OCI-LY1 (cell line): ENCODE data around the gene COL20A1.

ENCODE experiments used
- H2AFZ ChIP-seq: fragments of 200-600 bp; sonication (generic), shearing (Covaris generic); 2 replicates; pipeline ENCODE4 v1.6.0; 2014; ENCODE audit warnings: antibody characterized with exemption, mild to moderate bottlenecking, low read length
- H3F3A ChIP-seq: fragments of 200-600 bp; sonication (generic), shearing (Covaris generic); 2 replicates; pipeline ENCODE4 v1.6.0; 2014; ENCODE audit warnings: mild to moderate bottlenecking, antibody characterized with exemption, low read length, moderate library complexity; ENCODE audit not compliant: insufficient read depth
- H3K27ac ChIP-seq: fragments of 200-600 bp; sonication (generic); 2 replicates; pipeline ENCODE4 v1.5.1; 2014; ENCODE audit warnings: low read length, mixed run types, mild to moderate bottlenecking, low read depth; ENCODE audit not compliant: poor library complexity, severe bottlenecking
- H3K27me3 ChIP-seq: fragments of 200-600 bp; sonication (generic); 2 replicates; pipeline ENCODE4 v1.6.0; 2014; ENCODE audit warnings: antibody characterized with exemption, mild to moderate bottlenecking, low read length, moderate library complexity; ENCODE audit not compliant: insufficient read depth
- H3K36me3 ChIP-seq: fragments of 200-600 bp; sonication (generic); 2 replicates; pipeline ENCODE4 v1.6.1; 2014; ENCODE audit warnings: mild to moderate bottlenecking, antibody characterized with exemption, low read length, moderate library complexity, mixed read lengths; ENCODE audit not compliant: insufficient read depth
- H3K4me1 ChIP-seq: fragments of 200-600 bp; sonication (generic); 2 replicates; pipeline ENCODE4 v1.5.1; 2014; ENCODE audit warnings: mild to moderate bottlenecking, low read length, moderate library complexity; ENCODE audit not compliant: insufficient read depth, severe bottlenecking
- H3K4me2 ChIP-seq: fragments of 200-600 bp; sonication (generic), shearing (Covaris generic); 2 replicates; pipeline ENCODE4 v1.6.1; 2014; ENCODE audit warnings: low read length
- H3K4me3 ChIP-seq: fragments of 200-600 bp; sonication (generic); 2 replicates; pipeline ENCODE4 v1.5.1; 2014; ENCODE audit warnings: low read length, low read depth, mild to moderate bottlenecking, mixed read lengths; ENCODE audit not compliant: poor library complexity, severe bottlenecking
- H3K79me2 ChIP-seq: fragments of 200-600 bp; shearing (Covaris generic); 2 replicates; pipeline ENCODE4 v1.6.1; 2016; ENCODE audit warnings: mixed run types, low read length, mixed read lengths; ENCODE audit not compliant: insufficient read depth
- H3K9ac ChIP-seq: fragments of 200-600 bp; sonication (generic), shearing (Covaris generic); 2 replicates; pipeline ENCODE4 v1.6.1; 2014; ENCODE audit warnings: mild to moderate bottlenecking, low read length, mixed read lengths
- H3K9me2 ChIP-seq: fragments of 200-600 bp; sonication (generic), shearing (Covaris generic); 2 replicates; pipeline ENCODE4 v1.6.1; 2014; ENCODE audit warnings: low read depth, mild to moderate bottlenecking, low read length, mixed read lengths
- H3K9me3 ChIP-seq: fragments of 200-600 bp; shearing (Covaris generic); 2 replicates; pipeline ENCODE4 v1.6.1; 2014; ENCODE audit warnings: low read length, mixed read lengths
- H4K20me1 ChIP-seq: fragments of 200-600 bp; sonication (generic), shearing (Covaris generic); 2 replicates; pipeline ENCODE4 v1.6.0; 2016; ENCODE audit warnings: mild to moderate bottlenecking, low read length; ENCODE audit not compliant: insufficient read depth
- EZH2 ChIP-seq: fragments of 200-600 bp; sonication (generic), shearing (Covaris generic); IDR thresholded peaks from 2 replicates; pipeline ENCODE4 v1.8.0; 2017; ENCODE audit warnings: borderline replicate concordance, mixed run types, mild to moderate bottlenecking, antibody characterized with exemption, low read length, moderate library complexity, mixed read lengths
- TF ChIP-seq, protein P1 (sequence below): fragments of 200-600 bp; sonication (generic), shearing (Covaris generic); IDR thresholded peaks from 2 replicates; pipeline ENCODE4 v1.5.1; 2017; ENCODE audit warnings: mild to moderate bottlenecking, antibody characterized with exemption, low read length, moderate library complexity, mixed read lengths

The COL20A1 gene

DNA sequence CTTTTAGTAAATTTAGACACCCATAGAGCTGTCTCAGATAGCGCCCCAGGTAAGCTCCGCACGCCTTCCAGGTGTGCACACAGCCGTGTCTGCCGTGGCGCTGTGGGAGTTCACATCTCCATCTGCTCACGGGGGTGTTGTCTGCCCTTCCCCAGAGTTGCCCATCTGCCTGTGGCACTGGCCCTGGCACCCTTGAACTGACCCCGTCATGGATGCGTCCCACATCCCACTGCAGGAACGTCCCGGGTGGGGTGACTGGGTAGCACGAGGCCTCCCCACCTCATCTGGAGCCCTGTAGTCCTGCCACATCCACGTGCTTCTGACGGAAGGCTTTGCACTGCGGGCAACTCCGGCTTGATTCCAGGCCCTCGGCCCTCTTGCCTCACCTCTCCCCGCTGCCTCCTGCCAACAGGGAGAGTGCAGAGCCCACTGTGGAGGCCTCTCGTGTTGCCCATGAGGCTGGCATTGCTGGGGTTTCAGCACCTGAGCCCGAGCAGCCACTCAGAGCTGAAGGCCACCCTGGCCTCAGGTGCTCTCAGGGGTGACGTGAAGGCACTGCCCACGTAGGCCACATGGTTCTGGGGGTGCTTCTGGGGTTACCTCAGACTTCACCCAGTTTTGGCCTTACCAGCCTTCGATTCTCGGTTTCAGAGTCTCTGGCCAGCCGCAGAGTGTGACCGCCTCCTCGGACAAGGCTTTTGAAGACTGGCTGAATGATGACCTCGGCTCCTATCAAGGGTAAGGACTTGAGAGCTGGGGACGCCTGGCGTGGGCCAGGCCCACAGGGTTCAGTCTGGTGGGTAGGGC is 15.3 kb upstream of the COL20A1 start:
- TF ChIP-seq, protein P1, sequence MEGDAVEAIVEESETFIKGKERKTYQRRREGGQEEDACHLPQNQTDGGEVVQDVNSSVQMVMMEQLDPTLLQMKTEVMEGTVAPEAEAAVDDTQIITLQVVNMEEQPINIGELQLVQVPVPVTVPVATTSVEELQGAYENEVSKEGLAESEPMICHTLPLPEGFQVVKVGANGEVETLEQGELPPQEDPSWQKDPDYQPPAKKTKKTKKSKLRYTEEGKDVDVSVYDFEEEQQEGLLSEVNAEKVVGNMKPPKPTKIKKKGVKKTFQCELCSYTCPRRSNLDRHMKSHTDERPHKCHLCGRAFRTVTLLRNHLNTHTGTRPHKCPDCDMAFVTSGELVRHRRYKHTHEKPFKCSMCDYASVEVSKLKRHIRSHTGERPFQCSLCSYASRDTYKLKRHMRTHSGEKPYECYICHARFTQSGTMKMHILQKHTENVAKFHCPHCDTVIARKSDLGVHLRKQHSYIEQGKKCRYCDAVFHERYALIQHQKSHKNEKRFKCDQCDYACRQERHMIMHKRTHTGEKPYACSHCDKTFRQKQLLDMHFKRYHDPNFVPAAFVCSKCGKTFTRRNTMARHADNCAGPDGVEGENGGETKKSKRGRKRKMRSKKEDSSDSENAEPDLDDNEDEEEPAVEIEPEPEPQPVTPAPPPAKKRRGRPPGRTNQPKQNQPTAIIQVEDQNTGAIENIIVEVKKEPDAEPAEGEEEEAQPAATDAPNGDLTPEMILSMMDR: no peak
- TF ChIP-seq EZH2: no peak
- no peak overlapping the region for H3K9ac ChIP-seq
- H3K9me2 ChIP-seq: no peaks in the 10 kb centered on the region
- no peak overlapping the region for H3K4me3 ChIP-seq
- H3F3A ChIP-seq: no peaks in the 10 kb centered on the region
- peaks cover 36% of the 10 kb centered on the region for H3K36me3 ChIP-seq
- no peaks in the 10 kb centered on the region for H4K20me1 ChIP-seq
- no peaks in the 10 kb centered on the region for H3K27me3 ChIP-seq
- peaks cover 9% of the 10 kb centered on the region for H3K4me1 ChIP-seq
- H3K4me2 ChIP-seq: no peak overlapping the region
- no peak overlapping the region for H2AFZ ChIP-seq
- no peak overlapping the region for H3K27ac ChIP-seq
- H3K9me3 ChIP-seq: no peaks in the 10 kb centered on the region
- peaks cover 17% of the 10 kb centered on the region for H3K79me2 ChIP-seq

DNA sequence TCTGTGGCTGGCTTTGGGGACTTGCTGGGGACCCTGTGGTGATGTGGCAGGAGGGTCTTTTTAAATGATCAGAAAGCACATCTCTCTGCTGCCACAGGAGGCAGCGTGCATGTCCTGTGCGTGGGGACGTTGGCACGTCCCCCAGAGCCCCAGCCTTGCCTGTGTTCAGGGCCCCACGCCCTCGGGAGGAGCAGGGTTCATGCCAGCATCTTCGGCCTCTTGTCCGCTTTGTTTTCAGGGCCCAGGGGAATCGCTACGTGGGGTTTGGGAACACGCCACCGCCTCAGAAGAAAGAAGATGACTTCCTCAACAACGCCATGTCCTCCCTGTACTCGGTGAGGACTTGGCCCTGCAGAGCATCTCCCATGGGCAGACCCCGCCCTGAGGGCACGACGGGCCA is 14.3 kb upstream of the COL20A1 start:
- Histone ChIP-seq H3K27me3 (no peaks in the 10 kb centered on the region), H3F3A (no peaks in the 10 kb centered on the region), H3K9ac (no peak overlapping the region), H3K9me3 (no peaks in the 10 kb centered on the region), H3K36me3 (peaks cover 40% of the 10 kb centered on the region), H3K79me2 (peaks cover 9% of the 10 kb centered on the region), H3K4me1 (peaks cover 4% of the 10 kb centered on the region), H4K20me1 (no peaks in the 10 kb centered on the region), H3K4me2 (no peak overlapping the region), H2AFZ (no peak overlapping the region), H3K9me2 (no peaks in the 10 kb centered on the region), H3K27ac (no peak overlapping the region), H3K4me3 (no peak overlapping the region)
- TF ChIP-seq, protein P1: no peak
- TF ChIP-seq EZH2: no peak

DNA sequence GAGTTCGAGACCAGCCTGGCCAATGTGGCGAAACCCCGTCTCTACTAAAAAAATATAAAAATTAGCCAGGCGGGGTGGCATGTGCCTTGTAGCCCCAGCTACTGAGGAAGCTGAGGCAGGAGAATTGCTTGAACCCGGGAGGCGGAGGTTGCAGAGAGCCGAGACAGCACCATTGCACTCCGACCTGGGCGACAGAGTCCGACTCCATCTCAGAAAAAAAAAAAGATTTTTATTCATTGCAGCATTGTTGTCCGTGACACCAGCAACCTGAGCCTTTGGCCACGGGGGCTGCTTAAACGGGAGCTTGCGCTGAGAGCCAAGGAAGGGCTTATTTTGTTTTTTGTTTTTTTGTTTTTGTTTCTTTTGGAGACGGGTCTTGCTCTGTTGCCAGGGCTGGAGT is 13.1 kb upstream of the COL20A1 start:
- Histone ChIP-seq H3K79me2 (0 out of 2 replicates have a peak, but pooled peaks cover 5% of the 10 kb centered on the region), H3K36me3 (peaks cover 40% of the 10 kb centered on the region), H2AFZ (no peak overlapping the region), H3K27me3 (no peaks in the 10 kb centered on the region), H3K4me1 (no peaks in the 10 kb centered on the region), H3K27ac (no peak overlapping the region), H3F3A (no peaks in the 10 kb centered on the region), H3K9me2 (no peaks in the 10 kb centered on the region), H4K20me1 (no peaks in the 10 kb centered on the region), H3K4me3 (no peak overlapping the region), H3K4me2 (no peak overlapping the region), H3K9ac (no peak overlapping the region), H3K9me3 (no peaks in the 10 kb centered on the region)
- TF ChIP-seq, protein P1: no peak
- TF ChIP-seq EZH2: no peak
